GM13977 (cell line): Measurements from ENCODE around the gene ASPDH.

Experiments used
- DNase-seq: peaks from one replicate; pipeline ENCODE4 v3.0.0; 2012; ENCODE audit warnings: low spot score
- CTCF ChIP-seq: IDR thresholded peaks from 2 replicates; pipeline ENCODE4 v1.5.1; 2012; ENCODE audit warnings: mild to moderate bottlenecking, control low read depth; ENCODE audit not compliant: insufficient read depth; ENCODE audit errors: extremely low read depth, missing control alignments
- in situ Hi-C: fragments of 300-500 bp; cut with MboI; formaldehyde crosslinking; loops from one replicate; pipeline ENCODE4 v1.12.0; 2022; ENCODE audit warnings: low sequenced_read_pairs, low pct_unique_long_range_greater_than_20kb, mixed read lengths, inconsistent platforms; ENCODE audit not compliant: unreplicated experiment

Gene ASPDH

GRCh38 chr19:50510700-50511068 is 3.0 kb downstream of the ASPDH start:
- in situ Hi-C loops: no loop called here
- no peak for DNase-seq
- TF ChIP-seq CTCF: no peak

- no peak for DNase-seq
- in situ Hi-C loops: no loop called here
- TF ChIP-seq CTCF: no peak
Observed at GRCh38 chr19:50510121-50510670, 3.5 kb downstream of the ASPDH start.

GRCh38 chr19:50509366-50509765 is 4.3 kb downstream of the ASPDH start:
- DNase-seq: no peak
- in situ Hi-C loops: no loop called here
- no peak for TF ChIP-seq CTCF

GRCh38 chr19:50508843-50509190 is 4.9 kb downstream of the ASPDH start:
- no peak for TF ChIP-seq CTCF
- in situ Hi-C loops: no loop called here
- DNase-seq: no peak

- no peak for TF ChIP-seq CTCF
- DNase-seq: no peak
Observed at GRCh38 chr19:50507376-50507775, 6.3 kb downstream of the ASPDH start.

GRCh38 chr19:50506700-50507099 is 7.0 kb downstream of the ASPDH start:
- no peak for DNase-seq
- in situ Hi-C loops: no loop called here
- TF ChIP-seq CTCF: no peak

More at GRCh38 chr19:50507376-50507775, 6.3 kb downstream of the ASPDH start:
- in situ Hi-C loops: no loop called here
